Psoas muscle (tissue), 8 donors: ENCODE measurements around the gene UBE2D2. TPM values are rescaled to one million over a fixed set of nuclear protein-coding genes. Genes with fewer than 3 reads are reported as not detected.

Experiments used
- ATAC-seq, 4 donors: fragments of 200-7000 bp; cut with Tn5 transposase; one replicate each; pipeline ENCODE4 v1.9.1; 2020; ENCODE audit warnings: moderate library complexity in 3 of 4, mild to moderate bottlenecking in 2 of 4
- DNase-seq, 2 donors: peaks; one replicate each; pipeline ENCODE4 v3.0.0-alpha.2; 2020
- H3K27ac ChIP-seq: fragments of 200-600 bp; one replicate; pipeline ENCODE4 v1.8.0; 2022
- H3K27me3 ChIP-seq, 3 donors: fragments of 200-600 bp in 1 of 3; one replicate each; pipeline versions ENCODE4 v1.6.1 to v1.8.0; 2013 to 2022; ENCODE audit warnings: low read length in 2 of 3, mild to moderate bottlenecking in 2 of 3, moderate library complexity in 1 of 3; ENCODE audit not compliant: insufficient read depth in 3 of 3
- H3K36me3 ChIP-seq, 2 donors: fragments of 200-600 bp in 1 of 2; one replicate each; pipeline versions ENCODE4 v1.6.1 to v1.8.0; 2013 to 2022; ENCODE audit warnings: low read depth in 1 of 2, mild to moderate bottlenecking in 1 of 2, moderate library complexity in 1 of 2; ENCODE audit not compliant: insufficient read depth in 1 of 2
- H3K4me1 ChIP-seq: fragments of 200-600 bp; one replicate; pipeline ENCODE4 v1.8.0; 2022
- H3K4me3 ChIP-seq: fragments of 200-600 bp; one replicate; pipeline ENCODE4 v1.8.0; 2022; ENCODE audit warnings: mild to moderate bottlenecking
- H3K9me3 ChIP-seq: fragments of 200-600 bp; one replicate; pipeline ENCODE4 v1.8.0; 2022
- CTCF ChIP-seq: fragments of 200-600 bp; IDR thresholded peaks from one replicate; pipeline ENCODE4 v1.8.0; 2022; ENCODE audit warnings: antibody characterized with exemption
- WGBS, 3 donors: extraction: QIAGEN DNeasy Blood & Tissue Kit; methylation state at CpG; one replicate each; pipeline versions ENCODE4 v1.1.6 to v1.1.7; 2013; 5-methylcytosine and 5-hydroxymethylcytosine counted together
- intact Hi-C, 2 donors: fragments of 100-400 bp; cut with DNase I; formaldehyde crosslinking; loops; one replicate each; pipeline versions ENCODE4 v1.11.0 to v1.14.2; 2022
- polyA plus RNA-seq, 3 donors: library from polyadenylated mRNA; stranded (reverse); fragments of 200-250 nt; gene quantifications; one replicate each; pipeline ENCODE4 v1.2.3, GENCODE V29; 2013
- total RNA-seq, 4 donors: library from RNA; stranded (reverse); fragmentation: NEBNext Ultra II Directional in 2 of 4; extraction: Animal tissue kit (Norgen Biotek cat#: 25700) in 2 of 4; gene quantifications; one replicate each; pipeline versions ENCODE4 v1.2.1 to v1.2.4, GENCODE V29; 2021 to 2023
- donor health status: healthy with polysubstance abuse.
- donor health status: DM: no; HTN: no; CAD: no; lungs with moderate emphysema.
- donor health status: Bipolar disorder and iron deficiency.
- donor health status: healthy.
- donor health status: DM: yes; HTN: yes; CAD: no.
- donor health status: DM: no; HTN: no; CAD: no.
- donor health status: DM: no; HTN: no; CAD: no.
- donor health status: DM: yes; HTN: yes; CAD: no.

The UBE2D2 gene
- total and polyA plus RNA-seq, 7 donors, result 107 to 243 (median 163) TPM

- intact Hi-C loops, result no loop called here
- Histone ChIP-seq H3K36me3 (no peaks in the 10 kb centered on the region), H3K4me3 (no peak overlapping the region), H3K27me3 (no peaks in the 10 kb centered on the region), H3K9me3 (no peaks in the 10 kb centered on the region), H3K27ac (no peak overlapping the region), H3K4me1 (no peaks in the 10 kb centered on the region)
- no peak for TF ChIP-seq CTCF
- 71 to 79% (median 73%) methylated on average over 2 of the region's 2 CpGs for WGBS, 3 donors
- ATAC-seq (no peak), DNase-seq (no peak)
Measured at GRCh38 chr5:139551191-139551889, 9.8 kb upstream of the UBE2D2 start.

GRCh38 chr5:139552893-139553575 is 8.1 kb upstream of the UBE2D2 start:
- no peaks in the 10 kb centered on the region for H3K27me3 ChIP-seq

GRCh38 chr5:139554264-139554663 is 6.9 kb upstream of the UBE2D2 start:
- intact Hi-C loops, result no loop called here
- H3K4me1 ChIP-seq, result no peaks in the 10 kb centered on the region
- no peak for TF ChIP-seq CTCF
- H3K9me3 ChIP-seq, result no peaks in the 10 kb centered on the region
- H3K27me3 ChIP-seq, result no peaks in the 10 kb centered on the region
- H3K27ac ChIP-seq, result no peak overlapping the region
- no peak overlapping the region for H3K4me3 ChIP-seq
- DNase-seq (no peak), ATAC-seq (no peak)
- H3K36me3 ChIP-seq, result no peaks in the 10 kb centered on the region
- WGBS, 3 donors, result 81 to 83% (median 81%) methylated on average over 4 of the region's 4 CpGs

More at GRCh38 chr5:139552893-139553575, 8.1 kb upstream of the UBE2D2 start:
- DNase-seq (no peak), ATAC-seq (peak in 3 of 4 donors; percentile 88 to 89 (median 89))
- WGBS, 3 donors, result 61 to 80% (median 63%) methylated on average over 11 of the region's 11 CpGs
- intact Hi-C loops, result no loop called here
- H3K9me3 ChIP-seq, result no peaks in the 10 kb centered on the region
- no peak for TF ChIP-seq CTCF
- H3K4me1 ChIP-seq, result no peaks in the 10 kb centered on the region
- peak overlapping the region; percentile 47 for H3K27ac ChIP-seq
- H3K36me3 ChIP-seq, result no peaks in the 10 kb centered on the region
- no peak overlapping the region for H3K4me3 ChIP-seq

- DNase-seq, result no peak
- H3K36me3 ChIP-seq, result no peaks in the 10 kb centered on the region
- no peaks in the 10 kb centered on the region for H3K9me3 ChIP-seq
- no peak for ATAC-seq
- H3K4me1 ChIP-seq, result peaks cover 5% of the 10 kb centered on the region
- H3K4me3 ChIP-seq, result no peak overlapping the region
- WGBS, 3 donors, result 52 to 69% (median 67%) methylated on average over 2 of the region's 2 CpGs
- H3K27ac ChIP-seq, result no peak overlapping the region
- H3K27me3 ChIP-seq, result no peaks in the 10 kb centered on the region
- TF ChIP-seq CTCF, result no peak
- intact Hi-C loops, result no loop called here
Measured at GRCh38 chr5:139557811-139558210, 3.3 kb upstream of the UBE2D2 start.
